Uterus (tissue), 2 donors: Measurements from ENCODE around the gene USP31.

Experiments used
- CTCF ChIP-seq, 4 experiments: fragments of 200-600 bp in 2 of 4; fragments of 450-650 bp in 2 of 4; sonication (generic) in 2 of 4; IDR thresholded peaks; one replicate each; pipeline ENCODE4 v1.5.1; 2016 to 2019; ENCODE audit warnings: antibody characterized with exemption in 4 of 4, mild to moderate bottlenecking in 2 of 4, moderate library complexity in 1 of 4
- POLR2A ChIP-seq, 2 donors: fragments of 450-650 bp; IDR thresholded peaks; one replicate each; pipeline ENCODE4 v1.6.1; 2016; ENCODE audit warnings: antibody characterized with exemption in 2 of 2, mild to moderate bottlenecking in 1 of 2, moderate library complexity in 1 of 2

GRCh38 chr16:23131931-23132621 is 17.2 kb downstream of the USP31 start:
- no peak for TF ChIP-seq CTCF (IDR thresholded peaks at IDR 0.05)
- TF ChIP-seq POLR2A (IDR thresholded peaks at IDR 0.05) = peak in 1 of 2 donors; percentile 11
